Stomach (tissue), 4 donors: ENCODE measurements around the gene REN.

ENCODE experiments used
- EP300 ChIP-seq: sonication (generic); formaldehyde crosslinking; IDR thresholded peaks from one replicate; pipeline ENCODE4 v1.6.1; 2017; ENCODE audit warnings: antibody characterized with exemption
- POLR2A ChIP-seq, 4 donors: fragments of 450-650 bp; IDR thresholded peaks; one replicate each; pipeline ENCODE4 v1.6.1; 2016; ENCODE audit warnings: antibody characterized with exemption in 4 of 4, control low read depth in 2 of 4, mild to moderate bottlenecking in 1 of 4, moderate library complexity in 1 of 4
- POLR2AphosphoS5 ChIP-seq, 3 donors: sonication (generic); formaldehyde crosslinking; IDR thresholded peaks; one replicate each; pipeline ENCODE4 v1.6.1; 2016; ENCODE audit warnings: antibody characterized with exemption in 3 of 3
- TF ChIP-seq, protein P1 (sequence below), 7 experiments: fragments of 450-650 bp in 4 of 7; fragments of 200-600 bp in 3 of 7; sonication (generic) in 3 of 7; IDR thresholded peaks; one replicate each; pipeline ENCODE4 v1.5.1; 2016 to 2019; ENCODE audit warnings: antibody characterized with exemption in 7 of 7, control low read depth in 2 of 7, mild to moderate bottlenecking in 1 of 7

DNA sequence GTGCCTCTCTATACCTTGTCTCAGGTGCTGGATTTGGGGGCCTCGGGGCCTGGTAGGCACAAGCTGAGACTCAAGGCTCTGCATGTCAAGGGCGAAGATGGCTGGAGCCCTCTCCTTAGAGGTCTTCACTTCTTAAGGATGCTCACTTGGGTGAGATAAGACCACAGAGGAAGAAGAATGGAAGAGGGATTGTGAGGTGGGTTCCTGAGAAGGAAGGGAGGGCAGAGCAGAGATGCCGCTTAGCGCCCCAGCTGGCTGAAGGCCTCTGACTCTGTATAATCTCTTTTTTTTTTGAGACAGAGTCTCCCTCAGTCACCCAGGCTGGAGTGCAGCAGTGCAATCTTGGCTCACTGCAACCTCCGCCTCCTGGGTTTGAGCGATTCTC lies 61.0 kb downstream of the REN start:
- TF ChIP-seq, protein P1, sequence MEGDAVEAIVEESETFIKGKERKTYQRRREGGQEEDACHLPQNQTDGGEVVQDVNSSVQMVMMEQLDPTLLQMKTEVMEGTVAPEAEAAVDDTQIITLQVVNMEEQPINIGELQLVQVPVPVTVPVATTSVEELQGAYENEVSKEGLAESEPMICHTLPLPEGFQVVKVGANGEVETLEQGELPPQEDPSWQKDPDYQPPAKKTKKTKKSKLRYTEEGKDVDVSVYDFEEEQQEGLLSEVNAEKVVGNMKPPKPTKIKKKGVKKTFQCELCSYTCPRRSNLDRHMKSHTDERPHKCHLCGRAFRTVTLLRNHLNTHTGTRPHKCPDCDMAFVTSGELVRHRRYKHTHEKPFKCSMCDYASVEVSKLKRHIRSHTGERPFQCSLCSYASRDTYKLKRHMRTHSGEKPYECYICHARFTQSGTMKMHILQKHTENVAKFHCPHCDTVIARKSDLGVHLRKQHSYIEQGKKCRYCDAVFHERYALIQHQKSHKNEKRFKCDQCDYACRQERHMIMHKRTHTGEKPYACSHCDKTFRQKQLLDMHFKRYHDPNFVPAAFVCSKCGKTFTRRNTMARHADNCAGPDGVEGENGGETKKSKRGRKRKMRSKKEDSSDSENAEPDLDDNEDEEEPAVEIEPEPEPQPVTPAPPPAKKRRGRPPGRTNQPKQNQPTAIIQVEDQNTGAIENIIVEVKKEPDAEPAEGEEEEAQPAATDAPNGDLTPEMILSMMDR (IDR thresholded peaks at IDR 0.05), result no peak
- TF ChIP-seq EP300, result no peak
- no peak for TF ChIP-seq POLR2A (IDR thresholded peaks at IDR 0.05)
- TF ChIP-seq POLR2AphosphoS5 (IDR thresholded peaks at IDR 0.05), result no peak
